Measurements from ENCODE around the gene MAPRE2. TPM values are rescaled to one million over a fixed set of nuclear protein-coding genes. Genes with fewer than 3 reads are reported as not detected.

MAPRE2 gene
- polyA plus RNA-seq, 1 donor from 2014 or later = 58.9 TPM

DNA sequence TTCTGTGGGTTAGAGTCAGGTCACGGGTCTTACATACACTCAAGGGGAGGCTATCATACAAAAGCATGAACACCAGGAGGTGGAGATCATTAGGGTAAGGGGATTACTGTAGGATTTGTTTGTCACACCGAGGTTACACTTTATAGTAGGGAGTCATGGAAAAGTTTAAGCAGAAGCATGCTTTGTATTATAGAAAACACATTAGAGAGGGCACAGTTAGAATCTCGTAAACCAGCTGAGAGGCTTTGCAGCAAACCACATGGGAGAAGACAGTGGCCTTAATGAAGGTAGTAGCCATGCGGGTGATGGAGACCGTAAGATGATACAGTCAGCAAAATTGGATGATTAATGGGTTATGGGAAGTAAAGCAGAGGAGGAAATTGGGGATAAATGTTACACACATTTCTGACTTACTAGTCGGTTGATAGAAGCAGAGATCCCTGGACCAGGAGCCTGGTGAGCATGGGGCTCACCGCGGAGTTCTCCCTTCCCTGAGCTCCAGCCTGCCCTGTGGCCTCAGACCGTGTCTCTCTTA lies 75.6 kb downstream of the MAPRE2 start:
- no peaks in the 10 kb centered on the region for H3F3A ChIP-seq (ENCODE audit: insufficient read depth, low read length, poor library complexity, severe bottlenecking)
- H3K27ac ChIP-seq (ENCODE audit: low read length) = no peak overlapping the region
- no peak overlapping the region for H3K9ac ChIP-seq (ENCODE audit: low read length)

DNA sequence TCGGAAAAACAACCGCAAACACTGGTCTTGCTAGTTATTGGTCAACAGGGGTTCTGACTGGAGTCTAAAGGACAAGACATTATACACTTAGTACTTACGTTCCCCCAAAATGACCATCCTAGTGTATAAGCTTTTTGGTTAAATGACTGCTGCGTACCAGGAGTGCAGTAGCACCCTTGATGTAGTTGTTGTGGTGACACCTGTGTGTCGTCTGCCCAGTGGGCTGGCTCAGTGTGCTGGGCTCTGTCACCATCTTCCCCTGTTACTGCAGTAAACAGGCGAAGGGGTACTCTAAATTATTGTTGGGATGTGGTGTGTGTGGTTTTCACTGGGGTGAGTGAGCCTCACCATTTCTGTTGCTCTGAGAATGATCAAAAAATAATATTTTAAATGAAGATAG lies 76.2 kb downstream of the MAPRE2 start:
- Histone ChIP-seq H3K27me3 (ENCODE audit: insufficient read depth, low read depth, low read length) (no peaks in the 10 kb centered on the region), H3K9ac (ENCODE audit: low read length) (no peak overlapping the region), H3K9me2 (ENCODE audit: insufficient read depth, low read length) (no peaks in the 10 kb centered on the region), H3K79me2 (replicated peaks; ENCODE audit: insufficient read depth, low read length) (peaks cover 18% of the 10 kb centered on the region), H3K4me2 (ENCODE audit: low read length) (no peak overlapping the region), H3K27ac (ENCODE audit: low read length) (no peak overlapping the region), H2AFZ (ENCODE audit: low read depth, low read length) (no peak overlapping the region), H4K20me1 (ENCODE audit: insufficient read depth) (no peaks in the 10 kb centered on the region), H3K9me3 (ENCODE audit: low read length) (no peaks in the 10 kb centered on the region), H3F3A (ENCODE audit: insufficient read depth, low read length, poor library complexity, severe bottlenecking) (no peaks in the 10 kb centered on the region), H3K36me3 (ENCODE audit: insufficient read depth, low read length) (no peaks in the 10 kb centered on the region), H3K4me3 (ENCODE audit: low read length) (no peak overlapping the region)
- no peak for TF ChIP-seq SMC3 (conservative IDR thresholded peaks at IDR 0.05; ENCODE audit: poor library complexity)
- TF ChIP-seq MXI1 (conservative IDR thresholded peaks at IDR 0.05; ENCODE audit: poor library complexity, severe bottlenecking) = no peak
- TF ChIP-seq EZH2 (IDR thresholded peaks at IDR 0.05; ENCODE audit: borderline replicate concordance, insufficient read depth, low read length, poor library complexity, severe bottlenecking) = no peak
- no peak for TF ChIP-seq TAF1 (IDR thresholded peaks at IDR 0.05; ENCODE audit: low read depth)
- no peak for TF ChIP-seq POLR2AphosphoS5 (IDR thresholded peaks at IDR 0.05)
- TF ChIP-seq, protein P1, sequence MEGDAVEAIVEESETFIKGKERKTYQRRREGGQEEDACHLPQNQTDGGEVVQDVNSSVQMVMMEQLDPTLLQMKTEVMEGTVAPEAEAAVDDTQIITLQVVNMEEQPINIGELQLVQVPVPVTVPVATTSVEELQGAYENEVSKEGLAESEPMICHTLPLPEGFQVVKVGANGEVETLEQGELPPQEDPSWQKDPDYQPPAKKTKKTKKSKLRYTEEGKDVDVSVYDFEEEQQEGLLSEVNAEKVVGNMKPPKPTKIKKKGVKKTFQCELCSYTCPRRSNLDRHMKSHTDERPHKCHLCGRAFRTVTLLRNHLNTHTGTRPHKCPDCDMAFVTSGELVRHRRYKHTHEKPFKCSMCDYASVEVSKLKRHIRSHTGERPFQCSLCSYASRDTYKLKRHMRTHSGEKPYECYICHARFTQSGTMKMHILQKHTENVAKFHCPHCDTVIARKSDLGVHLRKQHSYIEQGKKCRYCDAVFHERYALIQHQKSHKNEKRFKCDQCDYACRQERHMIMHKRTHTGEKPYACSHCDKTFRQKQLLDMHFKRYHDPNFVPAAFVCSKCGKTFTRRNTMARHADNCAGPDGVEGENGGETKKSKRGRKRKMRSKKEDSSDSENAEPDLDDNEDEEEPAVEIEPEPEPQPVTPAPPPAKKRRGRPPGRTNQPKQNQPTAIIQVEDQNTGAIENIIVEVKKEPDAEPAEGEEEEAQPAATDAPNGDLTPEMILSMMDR (IDR thresholded peaks at IDR 0.05; ENCODE audit: poor library complexity, severe bottlenecking) = no peak
- no peak for TF ChIP-seq EP300 (conservative IDR thresholded peaks at IDR 0.05; ENCODE audit: poor library complexity, severe bottlenecking)
- no peak for TF ChIP-seq RAD21 (conservative IDR thresholded peaks at IDR 0.05)

More for the DNA sequence above, 75.6 kb downstream of the MAPRE2 start:
- Histone ChIP-seq H3K9me2 (ENCODE audit: insufficient read depth, low read length) (no peaks in the 10 kb centered on the region), H3K36me3 (ENCODE audit: insufficient read depth, low read length) (no peaks in the 10 kb centered on the region), H3K79me2 (replicated peaks; ENCODE audit: insufficient read depth, low read length) (peaks cover 18% of the 10 kb centered on the region), H3K9me3 (ENCODE audit: low read length) (no peaks in the 10 kb centered on the region), H3K4me2 (ENCODE audit: low read length) (no peak overlapping the region), H2AFZ (ENCODE audit: low read depth, low read length) (no peak overlapping the region), H3K27me3 (ENCODE audit: insufficient read depth, low read depth, low read length) (no peaks in the 10 kb centered on the region), H4K20me1 (ENCODE audit: insufficient read depth) (no peaks in the 10 kb centered on the region), H3K4me3 (ENCODE audit: low read length) (no peak overlapping the region)
- TF ChIP-seq POLR2AphosphoS5 (IDR thresholded peaks at IDR 0.05) (no peak), SMC3 (conservative IDR thresholded peaks at IDR 0.05; ENCODE audit: poor library complexity) (no peak), TAF1 (IDR thresholded peaks at IDR 0.05; ENCODE audit: low read depth) (no peak), EP300 (conservative IDR thresholded peaks at IDR 0.05; ENCODE audit: poor library complexity, severe bottlenecking) (no peak), MXI1 (conservative IDR thresholded peaks at IDR 0.05; ENCODE audit: poor library complexity, severe bottlenecking) (no peak), EZH2 (IDR thresholded peaks at IDR 0.05; ENCODE audit: borderline replicate concordance, insufficient read depth, low read length, poor library complexity, severe bottlenecking) (no peak), RAD21 (conservative IDR thresholded peaks at IDR 0.05) (no peak)
- TF ChIP-seq, protein P2, sequence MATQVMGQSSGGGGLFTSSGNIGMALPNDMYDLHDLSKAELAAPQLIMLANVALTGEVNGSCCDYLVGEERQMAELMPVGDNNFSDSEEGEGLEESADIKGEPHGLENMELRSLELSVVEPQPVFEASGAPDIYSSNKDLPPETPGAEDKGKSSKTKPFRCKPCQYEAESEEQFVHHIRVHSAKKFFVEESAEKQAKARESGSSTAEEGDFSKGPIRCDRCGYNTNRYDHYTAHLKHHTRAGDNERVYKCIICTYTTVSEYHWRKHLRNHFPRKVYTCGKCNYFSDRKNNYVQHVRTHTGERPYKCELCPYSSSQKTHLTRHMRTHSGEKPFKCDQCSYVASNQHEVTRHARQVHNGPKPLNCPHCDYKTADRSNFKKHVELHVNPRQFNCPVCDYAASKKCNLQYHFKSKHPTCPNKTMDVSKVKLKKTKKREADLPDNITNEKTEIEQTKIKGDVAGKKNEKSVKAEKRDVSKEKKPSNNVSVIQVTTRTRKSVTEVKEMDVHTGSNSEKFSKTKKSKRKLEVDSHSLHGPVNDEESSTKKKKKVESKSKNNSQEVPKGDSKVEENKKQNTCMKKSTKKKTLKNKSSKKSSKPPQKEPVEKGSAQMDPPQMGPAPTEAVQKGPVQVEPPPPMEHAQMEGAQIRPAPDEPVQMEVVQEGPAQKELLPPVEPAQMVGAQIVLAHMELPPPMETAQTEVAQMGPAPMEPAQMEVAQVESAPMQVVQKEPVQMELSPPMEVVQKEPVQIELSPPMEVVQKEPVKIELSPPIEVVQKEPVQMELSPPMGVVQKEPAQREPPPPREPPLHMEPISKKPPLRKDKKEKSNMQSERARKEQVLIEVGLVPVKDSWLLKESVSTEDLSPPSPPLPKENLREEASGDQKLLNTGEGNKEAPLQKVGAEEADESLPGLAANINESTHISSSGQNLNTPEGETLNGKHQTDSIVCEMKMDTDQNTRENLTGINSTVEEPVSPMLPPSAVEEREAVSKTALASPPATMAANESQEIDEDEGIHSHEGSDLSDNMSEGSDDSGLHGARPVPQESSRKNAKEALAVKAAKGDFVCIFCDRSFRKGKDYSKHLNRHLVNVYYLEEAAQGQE (IDR thresholded peaks at IDR 0.05; ENCODE audit: borderline replicate concordance) = no peak
- TF ChIP-seq, protein P1 (IDR thresholded peaks at IDR 0.05; ENCODE audit: poor library complexity, severe bottlenecking) = no peak
